ENCODE measurements around the gene CA5A.
"Not testable (repeated sequence)": the region's sequence is repeated elsewhere in the genome, so short reads cannot be mapped to it uniquely, and the experiment has no call there.

Gene CA5A

GRCh38 chr16:87918866-87919680 is 17.3 kb downstream of the CA5A start:
- DNase-seq (ENCODE audit: low read depth) = peak; percentile 63
- TF ChIP-seq CTCF (conservative IDR thresholded peaks at IDR 0.05; ENCODE audit: control insufficient read depth, insufficient read depth, low read depth, low read length) = no peak

GRCh38 chr16:87918338-87918737 is 18.0 kb downstream of the CA5A start:
- no peak for TF ChIP-seq CTCF (conservative IDR thresholded peaks at IDR 0.05; ENCODE audit: control insufficient read depth, insufficient read depth, low read depth, low read length)
- peak; percentile 69 for DNase-seq (ENCODE audit: low read depth)
- H3K4me3 ChIP-seq (ENCODE audit: control insufficient read depth, low read depth, low read length) = peak overlapping the region; percentile 17

More at GRCh38 chr16:87918866-87919680, 17.3 kb downstream of the CA5A start:
- H3K4me3 ChIP-seq (ENCODE audit: control insufficient read depth, low read depth, low read length) = peak overlapping the region; percentile 17

GRCh38 chr16:87917503-87917902 is 18.8 kb downstream of the CA5A start:
- DNase-seq (ENCODE audit: low read depth) = no peak
- no peak overlapping the region for H3K4me3 ChIP-seq (ENCODE audit: control insufficient read depth, low read depth, low read length)
- TF ChIP-seq CTCF (conservative IDR thresholded peaks at IDR 0.05; ENCODE audit: control insufficient read depth, insufficient read depth, low read depth, low read length) = no peak

DNA sequence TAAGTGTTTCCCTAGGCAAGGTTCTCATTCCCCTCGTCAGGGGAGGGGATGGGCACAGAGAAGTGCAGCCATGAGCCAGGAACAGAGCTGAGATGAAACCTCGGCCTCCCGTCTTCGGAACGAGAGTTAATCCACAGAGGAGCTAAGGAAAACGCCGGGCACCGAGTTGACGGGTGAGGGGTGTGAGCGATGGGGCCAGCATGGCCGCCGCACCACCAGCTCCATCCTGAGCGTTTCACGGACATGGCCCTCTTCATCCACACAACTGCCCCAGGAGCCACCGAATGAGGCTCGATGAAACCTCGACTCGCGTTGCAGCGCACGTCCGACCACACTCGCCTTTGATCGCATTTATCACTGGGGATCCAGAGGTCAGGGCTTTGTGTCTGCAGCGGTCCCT is 21.5 kb downstream of the CA5A start:
- H3K4me3 ChIP-seq (ENCODE audit: control insufficient read depth, low read depth, low read length) = no peak overlapping the region

DNA sequence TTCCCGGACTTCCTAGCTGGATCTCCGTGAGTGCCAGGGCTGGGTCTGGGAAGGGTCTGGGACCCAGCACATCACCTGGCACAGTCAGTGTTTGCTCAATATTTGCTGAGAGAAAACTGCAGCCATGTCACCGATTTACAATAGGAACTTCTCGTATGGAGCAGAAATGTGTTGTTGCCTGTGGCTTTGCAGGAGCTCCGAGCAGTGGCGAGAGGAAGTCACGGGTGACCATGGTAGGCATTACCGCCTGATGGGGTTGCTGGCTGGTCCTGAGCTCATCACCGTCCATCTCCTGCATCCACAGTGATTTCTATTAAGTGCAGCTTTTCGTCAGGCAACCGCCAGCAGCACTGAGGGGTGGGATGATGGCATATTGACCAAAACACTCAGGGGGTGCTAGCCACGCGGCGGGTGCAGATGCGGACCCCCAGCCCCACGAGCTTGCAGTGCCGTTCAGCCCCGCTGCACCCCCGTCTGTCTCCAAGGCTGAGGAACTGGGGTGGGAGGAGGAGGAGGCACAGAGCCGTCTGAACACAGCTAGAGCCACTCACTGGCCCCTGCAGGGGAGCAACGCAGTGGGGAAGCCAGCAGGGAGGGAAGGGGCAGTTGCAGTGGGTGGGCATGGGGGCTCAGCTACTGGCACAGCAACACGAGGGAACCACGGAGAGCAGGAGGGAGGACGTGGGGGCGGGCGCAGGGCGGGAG is 22.2 kb downstream of the CA5A start:
- not testable (repeated sequence) for DNase-seq (ENCODE audit: low read depth); H3K4me3 ChIP-seq (ENCODE audit: control insufficient read depth, low read depth, low read length)

More for the DNA sequence above, 21.5 kb downstream of the CA5A start:
- TF ChIP-seq CTCF (conservative IDR thresholded peaks at IDR 0.05; ENCODE audit: control insufficient read depth, insufficient read depth, low read depth, low read length) = no peak
- DNase-seq (ENCODE audit: low read depth) = no peak

GRCh38 chr16:87912691-87913090 is 23.6 kb downstream of the CA5A start:
- not testable (repeated sequence) for DNase-seq (ENCODE audit: low read depth); H3K4me3 ChIP-seq (ENCODE audit: control insufficient read depth, low read depth, low read length)

GRCh38 chr16:87911106-87911763 is 25.1 kb downstream of the CA5A start:
- not testable (repeated sequence) for H3K4me3 ChIP-seq (ENCODE audit: control insufficient read depth, low read depth, low read length)
- DNase-seq (ENCODE audit: low read depth) = peak; percentile 88

All from fibroblast of mammary gland (primary cell).